Ishikawa (cell line): Measurements from ENCODE around the gene NTRK3.

Source experiments
- TF ChIP-seq, protein P1 (sequence below): IDR thresholded peaks from 2 replicates; pipeline ENCODE4 v1.6.1; 2012; ENCODE audit warnings: low read depth, mild to moderate bottlenecking
- TF ChIP-seq, protein P2 (sequence below): IDR thresholded peaks from 2 replicates; pipeline ENCODE4 v1.6.1; 2012

DNA sequence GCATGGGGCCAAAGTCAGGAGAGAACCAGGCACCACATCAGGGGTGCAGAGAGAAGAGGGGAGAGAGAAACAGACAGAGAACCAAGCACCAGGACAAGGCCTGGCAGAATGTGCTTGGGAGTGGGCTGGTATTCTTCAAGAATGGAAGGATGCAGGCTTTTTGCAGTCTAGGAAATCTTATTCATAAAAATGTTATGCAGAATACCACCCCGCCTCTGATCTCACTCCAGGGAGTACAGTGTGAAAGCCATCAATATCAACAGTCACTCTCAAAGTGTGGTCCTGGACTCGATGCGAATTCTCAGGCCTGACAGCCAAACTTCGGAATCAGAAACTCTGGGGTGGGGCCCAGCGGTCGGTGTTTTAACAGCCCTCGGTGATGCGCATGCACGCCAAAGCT, 16.9 kb downstream of the NTRK3 start:
- TF ChIP-seq, protein P1, sequence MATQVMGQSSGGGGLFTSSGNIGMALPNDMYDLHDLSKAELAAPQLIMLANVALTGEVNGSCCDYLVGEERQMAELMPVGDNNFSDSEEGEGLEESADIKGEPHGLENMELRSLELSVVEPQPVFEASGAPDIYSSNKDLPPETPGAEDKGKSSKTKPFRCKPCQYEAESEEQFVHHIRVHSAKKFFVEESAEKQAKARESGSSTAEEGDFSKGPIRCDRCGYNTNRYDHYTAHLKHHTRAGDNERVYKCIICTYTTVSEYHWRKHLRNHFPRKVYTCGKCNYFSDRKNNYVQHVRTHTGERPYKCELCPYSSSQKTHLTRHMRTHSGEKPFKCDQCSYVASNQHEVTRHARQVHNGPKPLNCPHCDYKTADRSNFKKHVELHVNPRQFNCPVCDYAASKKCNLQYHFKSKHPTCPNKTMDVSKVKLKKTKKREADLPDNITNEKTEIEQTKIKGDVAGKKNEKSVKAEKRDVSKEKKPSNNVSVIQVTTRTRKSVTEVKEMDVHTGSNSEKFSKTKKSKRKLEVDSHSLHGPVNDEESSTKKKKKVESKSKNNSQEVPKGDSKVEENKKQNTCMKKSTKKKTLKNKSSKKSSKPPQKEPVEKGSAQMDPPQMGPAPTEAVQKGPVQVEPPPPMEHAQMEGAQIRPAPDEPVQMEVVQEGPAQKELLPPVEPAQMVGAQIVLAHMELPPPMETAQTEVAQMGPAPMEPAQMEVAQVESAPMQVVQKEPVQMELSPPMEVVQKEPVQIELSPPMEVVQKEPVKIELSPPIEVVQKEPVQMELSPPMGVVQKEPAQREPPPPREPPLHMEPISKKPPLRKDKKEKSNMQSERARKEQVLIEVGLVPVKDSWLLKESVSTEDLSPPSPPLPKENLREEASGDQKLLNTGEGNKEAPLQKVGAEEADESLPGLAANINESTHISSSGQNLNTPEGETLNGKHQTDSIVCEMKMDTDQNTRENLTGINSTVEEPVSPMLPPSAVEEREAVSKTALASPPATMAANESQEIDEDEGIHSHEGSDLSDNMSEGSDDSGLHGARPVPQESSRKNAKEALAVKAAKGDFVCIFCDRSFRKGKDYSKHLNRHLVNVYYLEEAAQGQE: no peak
- TF ChIP-seq, protein P2, sequence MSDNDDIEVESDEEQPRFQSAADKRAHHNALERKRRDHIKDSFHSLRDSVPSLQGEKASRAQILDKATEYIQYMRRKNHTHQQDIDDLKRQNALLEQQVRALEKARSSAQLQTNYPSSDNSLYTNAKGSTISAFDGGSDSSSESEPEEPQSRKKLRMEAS: no peak
